ENCODE measurements around the gene SLC20A1.

The SLC20A1 gene

GRCh38 chr2:112710956-112711750, 65.4 kb downstream of the SLC20A1 start:
- peaks cover 28% of the 10 kb centered on the region for H3K4me1 ChIP-seq (ENCODE audit: control insufficient read depth, insufficient read depth, low read length, poor library complexity, severe bottlenecking)
- no peak overlapping the region for H3K4me3 ChIP-seq (ENCODE audit: extremely low read depth, insufficient read depth, low read length, poor library complexity, severe bottlenecking)
- no peaks in the 10 kb centered on the region for H3K36me3 ChIP-seq (ENCODE audit: control insufficient read depth, insufficient read depth, low read length)
- H3K27ac ChIP-seq (ENCODE audit: low read depth, low read length, severe bottlenecking) = no peak overlapping the region
- H3K9me3 ChIP-seq (ENCODE audit: control insufficient read depth, low read length) = no peaks in the 10 kb centered on the region
- WGBS, 2 experiments (ENCODE audit: insufficient coverage in 2 of 2) = 82 to 89% methylated on average over 6 to 7 of the region's 9 CpGs

GRCh38 chr2:112712465-112712864, 66.7 kb downstream of the SLC20A1 start:
- H3K36me3 ChIP-seq (ENCODE audit: control insufficient read depth, insufficient read depth, low read length) = no peaks in the 10 kb centered on the region
- H3K4me3 ChIP-seq (ENCODE audit: extremely low read depth, insufficient read depth, low read length, poor library complexity, severe bottlenecking) = no peak overlapping the region
- no peak overlapping the region for H3K27ac ChIP-seq (ENCODE audit: low read depth, low read length, severe bottlenecking)
- 92 to 97% methylated on average over 2 to 3 of the region's 3 CpGs for WGBS, 2 experiments (ENCODE audit: insufficient coverage in 2 of 2)
- H3K9me3 ChIP-seq (ENCODE audit: control insufficient read depth, low read length) = no peaks in the 10 kb centered on the region
- peaks cover 16% of the 10 kb centered on the region for H3K4me1 ChIP-seq (ENCODE audit: control insufficient read depth, insufficient read depth, low read length, poor library complexity, severe bottlenecking)

- WGBS, 2 experiments (ENCODE audit: insufficient coverage in 2 of 2) = 84 to 90% methylated on average over 12 to 16 of the region's 17 CpGs
Measured at GRCh38 chr2:112712903-112713584, 67.3 kb downstream of the SLC20A1 start.

More at GRCh38 chr2:112712903-112713584, 67.3 kb downstream of the SLC20A1 start:
- H3K36me3 ChIP-seq (ENCODE audit: control insufficient read depth, insufficient read depth, low read length) = no peaks in the 10 kb centered on the region
- no peaks in the 10 kb centered on the region for H3K9me3 ChIP-seq (ENCODE audit: control insufficient read depth, low read length)
- H3K4me3 ChIP-seq (ENCODE audit: extremely low read depth, insufficient read depth, low read length, poor library complexity, severe bottlenecking) = no peak overlapping the region
- H3K4me1 ChIP-seq (ENCODE audit: control insufficient read depth, insufficient read depth, low read length, poor library complexity, severe bottlenecking) = peaks cover 12% of the 10 kb centered on the region
- H3K27ac ChIP-seq (ENCODE audit: low read depth, low read length, severe bottlenecking) = no peak overlapping the region

Data from mesodermal cell (in vitro differentiated cells).